HG03432 (cell line): ENCODE results near the gene KLC1.

Source experiments
- ATAC-seq: cut with Tn5 transposase; IDR thresholded peaks from one replicate; pipeline ENCODE4 v1.9.1; 2021; ENCODE audit warnings: mild to moderate bottlenecking, moderate library complexity; ENCODE audit not compliant: unreplicated experiment

Gene KLC1

GRCh38 chr14:103656756-103657133 is 27.7 kb downstream of the KLC1 start:
- no peak for ATAC-seq

DNA sequence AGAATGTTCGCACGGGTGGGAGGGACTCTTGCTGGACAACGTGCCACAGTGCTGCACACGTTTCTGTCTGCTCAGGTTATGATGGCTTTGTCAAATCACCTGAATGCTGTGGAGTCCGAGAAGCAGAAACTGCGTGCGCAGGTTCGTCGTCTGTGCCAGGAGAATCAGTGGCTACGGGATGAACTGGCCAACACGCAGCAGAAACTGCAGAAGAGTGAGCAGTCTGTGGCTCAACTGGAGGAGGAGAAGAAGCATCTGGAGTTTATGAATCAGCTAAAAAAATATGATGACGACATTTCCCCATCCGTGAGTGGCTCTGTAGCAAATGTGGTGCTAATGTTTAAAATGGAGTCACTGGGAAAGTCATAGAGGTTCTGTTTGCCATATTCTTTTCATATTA is 28.5 kb downstream of the KLC1 start:
- no peak for ATAC-seq

DNA sequence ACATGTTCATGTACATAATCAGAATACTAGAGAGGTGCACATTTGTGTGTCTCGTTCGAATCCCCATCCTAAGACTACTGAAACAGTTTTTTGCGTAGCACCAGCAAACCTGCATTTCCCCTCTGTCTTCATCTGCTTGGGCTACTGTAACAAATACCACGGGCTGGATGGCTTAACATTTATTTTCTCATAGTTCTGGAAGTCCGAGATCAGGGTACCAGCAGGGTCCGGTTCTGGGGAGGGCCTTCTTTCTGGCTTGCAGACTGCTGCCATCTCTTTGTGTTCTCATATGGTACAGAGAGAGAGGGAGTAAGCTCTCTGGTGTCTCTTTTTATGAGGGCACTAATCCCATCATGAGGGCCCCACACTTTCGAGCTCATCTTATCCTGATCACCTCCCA is 30.6 kb downstream of the KLC1 start:
- ATAC-seq: no peak

GRCh38 chr14:103662029-103662428 is 33.0 kb downstream of the KLC1 start:
- ATAC-seq: no peak

- no peak for ATAC-seq
Measured at GRCh38 chr14:103662591-103662990, 33.6 kb downstream of the KLC1 start.

- no peak for ATAC-seq
Measured at GRCh38 chr14:103663506-103663905, 34.5 kb downstream of the KLC1 start.

GRCh38 chr14:103667671-103668070 is 38.7 kb downstream of the KLC1 start:
- no peak for ATAC-seq

- no peak for ATAC-seq
Measured at GRCh38 chr14:103668117-103668516, 39.1 kb downstream of the KLC1 start.

DNA sequence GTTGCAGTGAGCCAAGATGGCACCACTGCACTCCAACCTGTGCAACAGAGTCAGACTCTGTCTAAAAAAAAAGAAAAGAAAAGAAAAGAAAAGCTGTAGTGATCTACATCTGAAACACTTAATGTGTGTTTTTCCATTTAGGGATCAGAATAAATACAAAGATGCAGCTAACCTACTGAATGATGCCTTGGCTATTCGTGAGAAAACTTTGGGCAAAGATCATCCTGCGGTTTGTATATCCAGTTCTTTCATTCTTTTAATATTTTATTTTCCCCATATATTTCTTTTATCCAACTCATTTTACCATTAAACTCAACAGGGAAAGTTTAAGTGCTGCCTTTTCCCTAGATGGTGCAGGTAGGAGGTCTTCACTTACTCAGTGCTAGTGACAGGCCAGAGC is 40.4 kb downstream of the KLC1 start:
- ATAC-seq: no peak

GRCh38 chr14:103671911-103672310 is 42.9 kb downstream of the KLC1 start:
- no peak for ATAC-seq

GRCh38 chr14:103675957-103676356 is 46.9 kb downstream of the KLC1 start:
- no peak for ATAC-seq

GRCh38 chr14:103676881-103677675 is 48.1 kb downstream of the KLC1 start:
- no peak for ATAC-seq

GRCh38 chr14:103679351-103679750 is 50.3 kb downstream of the KLC1 start:
- ATAC-seq: peak; percentile 66

- ATAC-seq: no peak
Measured at GRCh38 chr14:103680491-103681231, 51.6 kb downstream of the KLC1 start.

- no peak for ATAC-seq
Measured at GRCh38 chr14:103683139-103683538, 54.1 kb downstream of the KLC1 start.

- no peak for ATAC-seq
Measured at GRCh38 chr14:103684471-103684870, 55.5 kb downstream of the KLC1 start.

DNA sequence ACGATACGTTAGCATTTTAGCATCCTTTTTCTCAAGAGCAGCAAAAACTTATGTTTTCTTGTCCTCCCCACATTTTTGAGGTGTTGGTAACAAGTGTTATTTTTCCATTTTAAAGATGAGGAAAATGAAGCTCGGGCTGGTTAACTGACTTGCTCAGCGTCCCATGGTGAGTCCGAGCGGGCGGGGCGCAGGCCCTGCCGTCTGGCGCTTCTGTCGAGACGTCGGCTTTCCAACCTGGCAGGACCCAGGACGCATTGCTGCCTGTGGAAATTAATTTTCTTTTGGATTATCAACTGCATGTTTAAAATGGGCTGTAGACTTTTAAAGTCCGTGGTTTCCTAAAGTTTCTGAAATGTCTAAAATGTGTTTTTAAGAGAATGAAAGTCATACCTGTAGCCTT is 55.9 kb downstream of the KLC1 start:
- no peak for ATAC-seq

GRCh38 chr14:103685276-103686211 is 56.5 kb downstream of the KLC1 start:
- no peak for ATAC-seq

GRCh38 chr14:103686831-103687485 is 57.9 kb downstream of the KLC1 start:
- ATAC-seq: no peak

DNA sequence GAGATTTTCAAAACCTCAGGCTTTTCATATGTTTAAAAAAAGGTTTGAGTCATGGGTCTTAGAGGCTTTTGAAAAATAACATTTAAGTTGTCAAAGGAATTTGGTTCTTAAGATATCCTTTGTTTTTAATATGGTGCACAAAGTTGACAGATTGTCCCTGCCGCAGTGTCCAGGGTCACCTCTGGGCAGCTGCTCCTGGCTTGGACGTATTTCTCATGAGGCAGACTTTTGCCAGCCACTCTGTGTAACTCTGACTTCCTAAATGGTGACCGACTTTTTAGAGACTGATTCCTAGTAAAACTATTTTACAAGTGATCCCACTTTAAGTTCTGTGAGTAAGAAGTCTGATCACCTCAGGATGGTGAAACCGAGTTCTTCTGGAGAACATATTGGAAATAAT is 58.7 kb downstream of the KLC1 start:
- no peak for ATAC-seq

DNA sequence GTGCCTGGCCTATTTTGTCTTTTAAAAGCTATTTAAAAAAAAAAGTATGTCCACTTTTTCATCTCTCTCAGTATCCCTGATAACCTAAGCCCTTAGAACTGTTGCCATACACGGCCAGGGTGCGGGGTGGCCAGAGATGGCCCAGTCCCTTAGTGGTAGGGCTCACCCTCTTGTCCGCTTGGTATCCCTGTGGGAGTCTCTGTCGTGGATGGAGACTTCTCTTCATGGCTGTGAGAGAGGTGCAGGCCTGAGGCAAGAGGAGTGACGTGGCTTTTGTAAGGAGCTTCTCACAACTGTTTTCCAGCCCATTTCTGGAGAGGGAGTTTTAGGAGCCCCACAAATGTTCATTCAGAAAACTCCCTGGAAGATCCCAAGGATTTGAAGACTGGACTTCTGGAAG is 59.4 kb downstream of the KLC1 start:
- ATAC-seq: no peak
